Measurements from ENCODE around the gene WDPCP.

The WDPCP gene

DNA sequence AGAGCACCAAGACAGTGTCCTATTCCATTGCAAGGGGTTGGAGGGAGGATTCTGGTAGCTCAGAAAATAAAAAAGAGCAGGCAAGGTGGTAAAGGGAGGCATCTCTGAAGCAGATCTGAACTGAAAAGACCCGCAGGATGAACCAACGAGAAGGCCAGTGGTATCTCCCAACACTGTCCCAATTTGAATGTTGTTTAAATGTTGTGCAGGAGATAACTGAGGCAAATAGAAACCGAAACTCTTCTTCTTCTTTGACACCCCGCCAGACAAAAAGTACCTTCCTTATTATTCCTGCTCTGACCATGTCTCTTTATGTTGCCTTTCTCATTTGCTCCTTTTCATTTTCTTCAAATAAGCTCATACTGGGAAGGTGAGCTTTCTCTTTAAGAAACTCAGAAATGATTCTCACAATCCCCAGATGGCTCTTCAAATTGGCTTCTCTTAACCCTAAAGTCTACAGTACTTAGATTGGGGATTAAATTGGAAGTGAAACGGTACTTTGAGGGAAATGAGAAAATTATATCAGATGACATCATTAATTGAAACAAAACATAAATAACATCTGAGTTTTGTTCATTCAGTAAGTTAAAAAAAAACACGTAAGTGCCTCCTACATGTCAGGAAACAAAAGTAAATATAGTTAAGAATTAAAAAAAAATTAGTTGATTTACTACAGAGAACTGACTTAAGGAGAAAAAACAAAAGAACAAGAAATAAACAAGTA lies 143.6 kb downstream of the WDPCP start (continued):
- TF ChIP-seq, protein P1, sequence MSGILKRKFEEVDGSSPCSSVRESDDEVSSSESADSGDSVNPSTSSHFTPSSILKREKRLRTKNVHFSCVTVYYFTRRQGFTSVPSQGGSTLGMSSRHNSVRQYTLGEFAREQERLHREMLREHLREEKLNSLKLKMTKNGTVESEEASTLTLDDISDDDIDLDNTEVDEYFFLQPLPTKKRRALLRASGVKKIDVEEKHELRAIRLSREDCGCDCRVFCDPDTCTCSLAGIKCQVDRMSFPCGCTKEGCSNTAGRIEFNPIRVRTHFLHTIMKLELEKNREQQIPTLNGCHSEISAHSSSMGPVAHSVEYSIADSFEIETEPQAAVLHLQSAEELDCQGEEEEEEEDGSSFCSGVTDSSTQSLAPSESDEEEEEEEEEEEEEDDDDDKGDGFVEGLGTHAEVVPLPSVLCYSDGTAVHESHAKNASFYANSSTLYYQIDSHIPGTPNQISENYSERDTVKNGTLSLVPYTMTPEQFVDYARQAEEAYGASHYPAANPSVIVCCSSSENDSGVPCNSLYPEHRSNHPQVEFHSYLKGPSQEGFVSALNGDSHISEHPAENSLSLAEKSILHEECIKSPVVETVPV (CRISPR knock-in tag; IDR thresholded peaks at IDR 0.05), result no peak
- no peak for TF ChIP-seq PPARA (CRISPR knock-in tag; IDR thresholded peaks at IDR 0.05; ENCODE audit: borderline replicate concordance)

DNA sequence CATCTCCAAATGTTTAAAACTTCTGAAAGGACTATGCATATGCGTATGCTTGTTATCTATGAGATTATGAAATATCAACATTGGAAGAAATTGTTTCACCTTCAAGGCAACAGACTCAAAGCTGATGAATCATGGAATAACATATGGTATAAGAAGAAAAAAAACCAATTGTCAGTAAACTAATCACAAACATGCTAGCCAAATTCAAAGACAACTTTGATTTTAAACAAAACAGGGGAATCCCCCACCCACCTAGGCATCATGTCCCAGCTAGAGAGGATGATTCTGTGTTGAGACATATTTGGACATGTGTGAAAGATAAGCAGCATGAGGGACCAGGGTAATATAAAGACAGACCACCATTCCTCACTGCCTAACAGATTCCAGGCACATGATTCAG lies 147.7 kb downstream of the WDPCP start:
- no peak for ATAC-seq
- TF ChIP-seq, protein P1 (CRISPR knock-in tag; IDR thresholded peaks at IDR 0.05), result no peak
- TF ChIP-seq ARNTL (CRISPR knock-in tag; IDR thresholded peaks at IDR 0.05; ENCODE audit: borderline replicate concordance, low read depth) (no peak), PPARA (CRISPR knock-in tag; IDR thresholded peaks at IDR 0.05; ENCODE audit: borderline replicate concordance) (no peak)

- TF ChIP-seq SNAI2 (CRISPR knock-in tag; IDR thresholded peaks at IDR 0.05), result no peak
- no peak for TF ChIP-seq ISL1 (CRISPR knock-in tag; IDR thresholded peaks at IDR 0.05)
- no peak for TF ChIP-seq OSR1 (CRISPR knock-in tag; IDR thresholded peaks at IDR 0.05)
- no peak for TF ChIP-seq ZNF565 (CRISPR knock-in tag; conservative IDR thresholded peaks at IDR 0.05; ENCODE audit: low read depth)
- no peak for TF ChIP-seq TOX (CRISPR knock-in tag; IDR thresholded peaks at IDR 0.05; ENCODE audit: borderline replicate concordance)
- no peak for TF ChIP-seq ARNTL (CRISPR knock-in tag; IDR thresholded peaks at IDR 0.05; ENCODE audit: borderline replicate concordance, low read depth)
- no peak for ATAC-seq
Measured at GRCh38 chr2:63438181-63438580, 150.1 kb downstream of the WDPCP start.

GRCh38 chr2:63436488-63436887 lies 151.8 kb downstream of the WDPCP start:
- ATAC-seq, result no peak

GRCh38 chr2:63435070-63435469 lies 153.2 kb downstream of the WDPCP start:
- no peak for ATAC-seq
- TF ChIP-seq, protein P2, sequence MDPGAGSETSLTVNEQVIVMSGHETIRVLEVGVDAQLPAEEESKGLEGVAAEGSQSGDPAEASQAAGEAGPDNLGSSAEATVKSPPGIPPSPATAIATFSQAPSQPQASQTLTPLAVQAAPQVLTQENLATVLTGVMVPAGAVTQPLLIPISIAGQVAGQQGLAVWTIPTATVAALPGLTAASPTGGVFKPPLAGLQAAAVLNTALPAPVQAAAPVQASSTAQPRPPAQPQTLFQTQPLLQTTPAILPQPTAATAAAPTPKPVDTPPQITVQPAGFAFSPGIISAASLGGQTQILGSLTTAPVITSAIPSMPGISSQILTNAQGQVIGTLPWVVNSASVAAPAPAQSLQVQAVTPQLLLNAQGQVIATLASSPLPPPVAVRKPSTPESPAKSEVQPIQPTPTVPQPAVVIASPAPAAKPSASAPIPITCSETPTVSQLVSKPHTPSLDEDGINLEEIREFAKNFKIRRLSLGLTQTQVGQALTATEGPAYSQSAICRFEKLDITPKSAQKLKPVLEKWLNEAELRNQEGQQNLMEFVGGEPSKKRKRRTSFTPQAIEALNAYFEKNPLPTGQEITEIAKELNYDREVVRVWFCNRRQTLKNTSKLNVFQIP (CRISPR knock-in tag; IDR thresholded peaks at IDR 0.05; ENCODE audit: borderline replicate concordance, low read depth), result no peak
- TF ChIP-seq RARB (CRISPR knock-in tag; IDR thresholded peaks at IDR 0.05) (no peak), SNAI2 (CRISPR knock-in tag; IDR thresholded peaks at IDR 0.05) (no peak), TSHZ2 (CRISPR knock-in tag; IDR thresholded peaks at IDR 0.05) (no peak), GLIS3 (CRISPR knock-in tag; IDR thresholded peaks at IDR 0.05) (no peak), ESRRG (CRISPR knock-in tag; IDR thresholded peaks at IDR 0.05) (no peak)

More at GRCh38 chr2:63436488-63436887, 151.8 kb downstream of the WDPCP start:
- TF ChIP-seq PPARA (CRISPR knock-in tag; IDR thresholded peaks at IDR 0.05; ENCODE audit: borderline replicate concordance) (no peak), ZNF8 (CRISPR knock-in tag; IDR thresholded peaks at IDR 0.05) (no peak), TCF4 (CRISPR knock-in tag; IDR thresholded peaks at IDR 0.05; ENCODE audit: borderline replicate concordance) (no peak)
